IMR-90 (cell line): Measurements from ENCODE around the gene IFITM10. TPM values are rescaled to one million over a fixed set of nuclear protein-coding genes. Genes with fewer than 3 reads are reported as not detected.

Experiments
- ATAC-seq: fragments of 200-7000 bp; cut with Tn5 transposase; 2 replicates; pipeline ENCODE4 v1.9.1; 2020; ENCODE audit warnings: low read depth, mild to moderate bottlenecking, moderate library complexity
- BruUV-seq: library from RNA; stranded (reverse); fragments of 400-500 nt; replicated peaks from 2 replicates; lab custom pipeline; 2021; lab: Mats Ljungman, UMichigan
- CTCF ChIA-PET: fragments of 300-600 bp; formaldehyde crosslinking; extraction: SDS; loops from one replicate; lab custom pipeline; 2021; ENCODE audit warnings: antibody characterized with exemption; lab: Yijun Ruan, JAX
- POLR2A ChIA-PET: fragments of 300-600 bp; sonication (Branson Sonifier 250); formaldehyde crosslinking; loops from one replicate; lab custom pipeline; 2022; ENCODE audit warnings: antibody characterized with exemption; ENCODE audit not compliant: unreplicated experiment; lab: Charles Lee
- DNase-seq: peaks from one replicate; pipeline ENCODE4 v3.0.0; 2013
- H2AFZ ChIP-seq: replicated peaks from 2 replicates; pipeline ENCODE3; 2013; ENCODE audit warnings: low read length, mild to moderate bottlenecking; ENCODE audit not compliant: poor library complexity
- H2AK5ac ChIP-seq: 2 replicates; pipeline ENCODE4 v1.6.1; 2013; ENCODE audit warnings: low read depth, low read length, inconsistent platforms
- H2AK9ac ChIP-seq: replicated peaks from 2 replicates; pipeline ENCODE3; 2013; ENCODE audit warnings: mild to moderate bottlenecking, low read depth, low read length, moderate library complexity; ENCODE audit not compliant: poor library complexity
- H2BK120ac ChIP-seq: 2 replicates; pipeline ENCODE4 v1.6.1; 2013; ENCODE audit warnings: low read depth, low read length, inconsistent platforms
- H2BK15ac ChIP-seq: 3 replicates; pipeline ENCODE4 v1.6.1; 2013; ENCODE audit warnings: low read depth, low read length, inconsistent platforms
- H2BK20ac ChIP-seq: 2 replicates; pipeline ENCODE4 v1.6.1; 2013; ENCODE audit warnings: low read depth, mild to moderate bottlenecking, inconsistent platforms, low read length, moderate library complexity
- H2BK5ac ChIP-seq: 2 replicates; pipeline ENCODE4 v1.6.1; 2013; ENCODE audit warnings: mild to moderate bottlenecking, low read depth, low read length, inconsistent platforms; ENCODE audit not compliant: poor library complexity, severe bottlenecking
- H3K14ac ChIP-seq: replicated peaks from 2 replicates; pipeline ENCODE4 v1.6.1; 2013; ENCODE audit warnings: low read depth, low read length, inconsistent platforms
- H3K18ac ChIP-seq: 2 replicates; pipeline ENCODE4 v1.6.1; 2013; ENCODE audit warnings: low read depth, low read length, control low read depth
- H3K23ac ChIP-seq: 2 replicates; pipeline ENCODE4 v1.6.1; 2013; ENCODE audit warnings: low read depth, low read length, inconsistent platforms
- H3K27ac ChIP-seq: 2 replicates; pipeline ENCODE4 v1.5.1; 2013; ENCODE audit warnings: mild to moderate bottlenecking, control low read depth, low read length; ENCODE audit not compliant: insufficient read depth
- H3K27me3 ChIP-seq: 2 replicates; pipeline ENCODE4 v1.6.1; 2013; ENCODE audit warnings: low read length; ENCODE audit not compliant: control insufficient read depth, insufficient read depth
- H3K36me3 ChIP-seq: 2 replicates; pipeline ENCODE4 v1.6.1; 2013; ENCODE audit warnings: low read length, mixed read lengths; ENCODE audit not compliant: control insufficient read depth, insufficient read depth
- H3K4ac ChIP-seq: 2 replicates; pipeline ENCODE4 v1.6.1; 2013; ENCODE audit warnings: low read depth, low read length, inconsistent platforms
- H3K4me1 ChIP-seq: 2 replicates; pipeline ENCODE4 v1.6.1; 2013; ENCODE audit warnings: low read length, mixed read lengths; ENCODE audit not compliant: control insufficient read depth, insufficient read depth
- H3K4me2 ChIP-seq: 2 replicates; pipeline ENCODE4 v1.6.1; 2013; ENCODE audit warnings: low read depth, mild to moderate bottlenecking, control low read depth, low read length, moderate library complexity
- H3K4me3 ChIP-seq: 2 replicates; pipeline ENCODE4 v1.5.1; 2013; ENCODE audit warnings: low read depth, mild to moderate bottlenecking, control low read depth, low read length, moderate library complexity; ENCODE audit not compliant: insufficient read depth
- H3K56ac ChIP-seq: 2 replicates; pipeline ENCODE4 v1.6.1; 2013; ENCODE audit warnings: low read length, inconsistent platforms; ENCODE audit not compliant: insufficient read depth; ENCODE audit errors: extremely low read depth
- H3K79me1 ChIP-seq, 2 experiments: 2 replicates each; pipeline ENCODE4 v1.6.1; 2013; ENCODE audit warnings: low read length in 2 of 2, inconsistent platforms in 1 of 2, low read depth in 1 of 2
- H3K9ac ChIP-seq: 2 replicates; pipeline ENCODE4 v1.6.1; 2013; ENCODE audit warnings: low read depth, low read length, control low read depth
- H3K9me1 ChIP-seq: 2 replicates; pipeline ENCODE4 v1.6.1; 2013; ENCODE audit warnings: low read length, inconsistent platforms; ENCODE audit not compliant: insufficient read depth
- H3K9me3 ChIP-seq: 2 replicates; pipeline ENCODE4 v1.6.1; 2013; ENCODE audit warnings: low read length; ENCODE audit not compliant: control insufficient read depth, insufficient read depth
- H4K20me1 ChIP-seq: 2 replicates; pipeline ENCODE4 v1.6.1; 2013; ENCODE audit warnings: low read length, inconsistent platforms; ENCODE audit not compliant: insufficient read depth
- H4K5ac ChIP-seq: 2 replicates; pipeline ENCODE4 v1.6.1; 2013; ENCODE audit warnings: mild to moderate bottlenecking, low read depth, low read length, control low read depth
- H4K8ac ChIP-seq, 2 experiments: 2 replicates each; pipeline ENCODE4 v1.6.1; 2013; ENCODE audit warnings: low read depth in 2 of 2, low read length in 2 of 2, control low read depth in 1 of 2, inconsistent platforms in 1 of 2
- H4K91ac ChIP-seq: 2 replicates; pipeline ENCODE4 v1.6.1; 2013; ENCODE audit warnings: low read depth, low read length, inconsistent platforms; ENCODE audit not compliant: insufficient read depth
- BHLHE40 ChIP-seq: fragments of 150-350 bp; IDR thresholded peaks from 2 replicates; pipeline ENCODE4 v1.6.1; 2016; ENCODE audit warnings: mild to moderate bottlenecking, low read depth, low read length
- CEBPB ChIP-seq: IDR thresholded peaks from 2 replicates; pipeline ENCODE4 v1.6.1; 2012; ENCODE audit warnings: low read depth, low read length, improper control_type of control experiment
- CHD1 ChIP-seq: IDR thresholded peaks from 2 replicates; pipeline ENCODE4 v1.6.1; 2012; ENCODE audit warnings: low read depth, low read length, improper control_type of control experiment
- CTCF ChIP-seq: conservative IDR thresholded peaks from 2 replicates; pipeline ENCODE4 v1.5.1; 2012; ENCODE audit warnings: mild to moderate bottlenecking, low read depth, low read length, improper control_type of control experiment
- ELK1 ChIP-seq: fragments of 150-350 bp; IDR thresholded peaks from 2 replicates; pipeline ENCODE4 v1.6.1; 2016; ENCODE audit warnings: low read depth, mild to moderate bottlenecking, low read length, moderate library complexity, borderline replicate concordance
- MAFK ChIP-seq: IDR thresholded peaks from 2 replicates; pipeline ENCODE4 v1.6.1; 2012; ENCODE audit warnings: low read depth, low read length, improper control_type of control experiment
- MAZ ChIP-seq: IDR thresholded peaks from 2 replicates; pipeline ENCODE4 v1.6.1; 2012; ENCODE audit warnings: low read depth, mild to moderate bottlenecking, low read length, improper control_type of control experiment, moderate library complexity, borderline replicate concordance
- MXI1 ChIP-seq: IDR thresholded peaks from 2 replicates; pipeline ENCODE4 v1.6.1; 2012; ENCODE audit warnings: low read depth, mild to moderate bottlenecking, low read length, moderate library complexity, borderline replicate concordance
- NFE2L2 ChIP-seq: fragments of 150-350 bp; IDR thresholded peaks from 2 replicates; pipeline ENCODE4 v1.6.1; 2016; ENCODE audit warnings: low read depth, mild to moderate bottlenecking, low read length
- POLR2A ChIP-seq: IDR thresholded peaks from 2 replicates; pipeline ENCODE4 v1.6.1; 2012; ENCODE audit warnings: mild to moderate bottlenecking, low read depth, low read length
- RAD21 ChIP-seq: IDR thresholded peaks from 2 replicates; pipeline ENCODE4 v1.6.1; 2012; ENCODE audit warnings: low read length, improper control_type of control experiment
- RCOR1 ChIP-seq: IDR thresholded peaks from 2 replicates; pipeline ENCODE4 v1.6.1; 2012; ENCODE audit warnings: mild to moderate bottlenecking, low read length, improper control_type of control experiment; ENCODE audit not compliant: insufficient replicate concordance
- RFX5 ChIP-seq: IDR thresholded peaks from 2 replicates; pipeline ENCODE4 v1.8.0; 2012; ENCODE audit warnings: low read depth, mild to moderate bottlenecking, low read length, moderate library complexity
- SMC3 ChIP-seq: fragments of 150-350 bp; IDR thresholded peaks from 2 replicates; pipeline ENCODE4 v1.6.1; 2016; ENCODE audit warnings: low read depth, mild to moderate bottlenecking, antibody characterized with exemption, low read length, moderate library complexity
- USF2 ChIP-seq: fragments of 150-350 bp; IDR thresholded peaks from 2 replicates; pipeline ENCODE4 v1.6.1; 2017; ENCODE audit warnings: mild to moderate bottlenecking, antibody characterized with exemption, low read length, low read depth
- WGBS, 2 experiments: methylation state at CpG; one replicate each; pipeline versions ENCODE4 v1.1.5 to v1.1.7; 2013; ENCODE audit warnings: missing lambda C conversion rate in 2 of 2; ENCODE audit not compliant: insufficient read length in 1 of 2; ENCODE audit errors: extremely low coverage in 2 of 2; 5-methylcytosine and 5-hydroxymethylcytosine counted together
- dilution Hi-C: fragments of 300-500 bp; cut with HindIII; formaldehyde crosslinking; loops from one replicate; pipeline ENCODE4 v1.14.3; 2018; ENCODE audit warnings: low sequenced_read_pairs; ENCODE audit not compliant: unreplicated experiment
- in situ Hi-C: fragments of 300-500 bp; cut with MboI; formaldehyde crosslinking; loops from 3 replicates; pipeline ENCODE4 v1.14.3; 2019; ENCODE audit warnings: low sequenced_read_pairs, inconsistent platforms, mixed read lengths
- intact Hi-C: fragments of 100-400 bp; cut with micrococcal nuclease; formaldehyde crosslinking; loops from 2 replicates; pipeline ENCODE4 v1.10.0; 2022
- polyA plus RNA-seq, 3 experiments: library from polyadenylated mRNA; depleted of rRNA; stranded (reverse); fragments of >200 nt; gene quantifications; 2 replicates each; pipeline ENCODE4 v1.2.3, GENCODE V29; 2012; ENCODE audit warnings: low replicate concordance in 1 of 3
- total RNA-seq: library from RNA; depleted of rRNA; stranded (reverse); fragments of >200 nt; gene quantifications from 2 replicates; pipeline ENCODE4 v1.2.3, GENCODE V29; 2012

IFITM10 gene
- total and polyA plus RNA-seq, 2 of the 4 experiments (the other 2 are of a cell fraction), result 0.15 to 0.18 TPM

GRCh38 chr11:1779806-1780699 is 29.7 kb upstream of the IFITM10 start:
- Histone ChIP-seq H2AFZ (no peak overlapping the region), H2BK120ac (no peak overlapping the region), H2BK5ac (no peak overlapping the region), H3K9me1 (no peaks in the 10 kb centered on the region), H4K20me1 (no peaks in the 10 kb centered on the region; the same call in 1 of the 2 replicates), H3K27ac (no peak overlapping the region), H2BK20ac (no peak overlapping the region), H3K4me1 (peaks cover 3% of the 10 kb centered on the region; the same call in 1 of the 2 replicates), H2AK9ac (no peak overlapping the region), H3K18ac (no peak overlapping the region), H3K9me3 (peaks cover 5% of the 10 kb centered on the region), H4K8ac (no peak overlapping the region), H3K56ac (no peak overlapping the region), H4K91ac (no peak overlapping the region), H3K14ac (no peak overlapping the region), H3K4ac (no peak overlapping the region), H3K9ac (no peak overlapping the region), H3K27me3 (peaks cover 54% of the 10 kb centered on the region), H2BK15ac (no peak overlapping the region), H3K4me2 (no peak overlapping the region), H2AK5ac (no peak overlapping the region), H3K79me1 (no peaks in the 10 kb centered on the region), H3K23ac (no peak overlapping the region), H3K36me3 (no peaks in the 10 kb centered on the region), H4K5ac (no peak overlapping the region), H3K4me3 (no peak overlapping the region)
- in situ Hi-C loops, result no loop called here
- ChIA-PET POLR2A (no interaction called here), CTCF (no interaction called here)
- DNase-seq (no peak), ATAC-seq (no peak)
- intact Hi-C loops, result no loop called here
- 83% methylated on average over 10 of the region's 34 CpGs; no CpG with 5 or more reads in 1 of the 2 experiments for WGBS, 2 experiments
- dilution Hi-C loops, result no loop called here
- BruUV-seq, result no TSS peak
- TF ChIP-seq POLR2A, result no peak
- no peak for TF ChIP-seq MXI1
- no peak for TF ChIP-seq CTCF
- TF ChIP-seq CEBPB, result no peak
- no peak for TF ChIP-seq MAZ
- no peak for TF ChIP-seq RFX5
- no peak for TF ChIP-seq CHD1
- TF ChIP-seq NFE2L2, result no peak
- no peak for TF ChIP-seq BHLHE40
- no peak for TF ChIP-seq USF2
- no peak for TF ChIP-seq RCOR1
- no peak for TF ChIP-seq RAD21
- TF ChIP-seq ELK1, result no peak
- TF ChIP-seq MAFK, result no peak
- TF ChIP-seq SMC3, result no peak
